VCaP (cell line): ENCODE measurements around the gene IFI27L2.

Source experiments
- H3K27ac ChIP-seq: fragments of 450-650 bp; 2 replicates; pipeline ENCODE4 v1.5.1; 2017
- CTCF ChIP-seq: fragments of 450-650 bp; conservative IDR thresholded peaks from 2 replicates; pipeline ENCODE4 v1.5.1; 2017; ENCODE audit warnings: mild to moderate bottlenecking, moderate library complexity

IFI27L2 gene

GRCh38 chr14:94129111-94129757 is at the start of gene IFI27L2:
Gene IFI27L2, minus strand, starts transcription at chr14:94129604. Its CDS starts 40 bp downstream, at chr14:94129564.
- H3K27ac ChIP-seq, result no peak within 1 kb of the TSS
- peak; percentile 11; the same call in 1 of the 2 replicates for TF ChIP-seq CTCF

- no peak overlapping the region for H3K27ac ChIP-seq
- TF ChIP-seq CTCF, result no peak
These were observed 48.4 kb upstream of the IFI27L2 start for GRCh38 chr14:94177806-94178205.

GRCh38 chr14:94176808-94177207 is 47.4 kb upstream of the IFI27L2 start:
- no peak for TF ChIP-seq CTCF
- no peak overlapping the region for H3K27ac ChIP-seq

DNA sequence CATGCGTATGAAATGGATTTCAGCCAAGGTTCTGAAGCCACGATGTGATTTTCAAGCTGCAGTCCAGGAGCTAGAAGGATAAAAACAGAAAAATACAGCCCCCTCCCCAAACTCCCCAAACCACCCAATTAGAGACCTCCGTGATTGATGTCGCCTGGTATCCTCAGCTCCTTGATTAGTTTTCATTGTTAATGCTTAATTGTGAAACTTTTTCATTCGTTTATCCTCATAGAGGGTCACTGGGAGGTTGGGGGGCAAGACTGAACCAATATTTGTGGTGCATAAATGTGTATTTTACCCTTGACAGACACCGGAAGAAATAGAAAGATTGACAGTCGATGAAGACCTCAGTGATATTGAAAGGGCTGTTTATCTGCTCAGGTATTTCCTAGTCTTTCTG is 46.3 kb upstream of the IFI27L2 start:
- H3K27ac ChIP-seq, result no peak overlapping the region
- TF ChIP-seq CTCF, result no peak

DNA sequence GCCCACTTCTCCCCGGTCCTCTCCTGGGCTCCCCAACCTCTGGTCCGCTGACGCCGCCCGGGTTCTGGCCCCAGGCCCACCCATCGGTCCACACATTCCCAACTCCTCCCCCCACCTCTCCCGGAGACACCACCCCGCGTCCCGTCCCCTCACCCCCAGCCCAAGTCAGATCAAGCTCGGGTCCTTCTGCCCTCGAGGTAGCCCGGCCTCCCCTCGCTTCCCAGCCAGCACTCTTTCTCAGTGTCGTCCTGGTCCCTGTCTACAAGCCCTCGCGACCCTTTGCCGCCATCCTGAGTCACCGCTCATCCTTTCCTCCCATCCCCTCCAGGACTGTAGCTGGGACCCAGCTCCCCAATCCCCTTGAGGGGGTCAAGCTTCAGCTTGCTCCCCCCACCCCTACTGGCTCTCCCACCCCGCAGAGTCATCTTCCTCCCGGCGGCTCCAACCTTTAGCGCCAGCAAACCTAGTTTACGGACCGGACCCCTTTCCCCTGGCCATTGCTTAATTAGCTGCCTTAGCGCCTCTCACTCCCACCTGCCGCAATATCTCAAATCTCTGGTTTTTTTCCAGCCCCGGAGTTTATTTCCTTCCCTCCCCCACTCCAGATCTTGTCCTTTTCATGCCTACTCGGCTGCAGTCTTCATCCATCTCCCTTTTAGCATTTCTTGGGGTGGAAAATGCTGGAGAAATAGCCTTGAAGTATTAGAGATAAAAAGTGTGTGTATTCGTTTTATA is 45.8 kb upstream of the IFI27L2 start:
- H3K27ac ChIP-seq, result peak overlapping the region; percentile 51; the same call in 1 of the 2 replicates
- TF ChIP-seq CTCF, result no peak

DNA sequence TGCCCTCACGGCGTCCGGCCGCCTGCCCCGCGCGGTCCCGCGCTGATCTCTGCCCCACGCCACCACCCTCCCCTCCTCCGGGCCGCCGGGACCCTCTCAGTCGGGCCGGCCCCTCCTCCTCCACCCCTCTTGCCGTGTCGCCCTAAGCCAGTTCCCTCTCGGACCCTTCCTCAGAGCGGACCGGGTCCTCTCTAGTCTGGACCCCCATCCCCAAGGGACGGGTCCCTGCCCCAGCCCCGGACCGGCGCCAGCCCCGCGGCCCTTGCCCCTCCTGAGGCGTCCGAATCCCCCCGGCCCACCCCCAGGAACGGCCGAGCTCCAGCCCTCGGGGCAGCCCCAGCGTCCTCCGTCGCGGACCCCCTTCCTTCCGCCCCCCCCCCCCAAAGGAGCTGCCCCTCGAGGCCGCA is 45.2 kb upstream of the IFI27L2 start:
- peak overlapping the region; percentile 51; the same call in 1 of the 2 replicates for H3K27ac ChIP-seq

More for the DNA sequence above, 45.2 kb upstream of the IFI27L2 start:
- no peak for TF ChIP-seq CTCF
